H1 (cell line): ENCODE measurements around the gene AMZ1. TPM values are rescaled to one million over a fixed set of nuclear protein-coding genes. Genes with fewer than 3 reads are reported as not detected.
A peak's percentile ranks its signal among the peaks of the same experiment; 100 is the strongest.

ENCODE experiments used
- CTCF ChIA-PET: fragments of 300-600 bp; sonication (Branson Sonifier 250); formaldehyde crosslinking; loops from one replicate; lab custom pipeline; 2021; ENCODE audit not compliant: partially characterized antibody; lab: Charles Lee
- POLR2A ChIA-PET: fragments of 300-600 bp; sonication (Branson Sonifier 250); formaldehyde crosslinking; loops from one replicate; lab custom pipeline; 2021; ENCODE audit warnings: inconsistent platforms; ENCODE audit not compliant: partially characterized antibody; lab: Charles Lee
- DNase-seq, 2 experiments: peaks; one replicate each; pipeline versions ENCODE4 v3.0.0 to v3.0.0-alpha.2; 2010 to 2022; ENCODE audit warnings: low spot score in 2 of 2, low read depth in 1 of 2, mixed read lengths in 1 of 2
- FAIRE-seq: peaks from 2 replicates; lab custom pipeline; 2011; peaks lifted over from hg19 to GRCh38; lab: Jason Lieb, UNC
- H2AFZ ChIP-seq: 2 replicates; pipeline ENCODE4 v1.8.1; 2012; ENCODE audit warnings: low read length, inconsistent platforms
- H2AK5ac ChIP-seq: 2 replicates; pipeline ENCODE4 v1.6.1; 2013; ENCODE audit warnings: low read depth, low read length
- H2BK120ac ChIP-seq: replicated peaks from 2 replicates; pipeline ENCODE3; 2013; ENCODE audit warnings: low read depth, low read length, inconsistent platforms
- H2BK12ac ChIP-seq: 2 replicates; pipeline ENCODE4 v1.6.1; 2013; ENCODE audit warnings: low read depth, low read length
- H2BK15ac ChIP-seq: 2 replicates; pipeline ENCODE4 v1.6.1; 2013; ENCODE audit warnings: low read length
- H2BK20ac ChIP-seq: 2 replicates; pipeline ENCODE4 v1.6.1; 2013; ENCODE audit warnings: low read length
- H2BK5ac ChIP-seq: 2 replicates; pipeline ENCODE4 v1.6.1; 2013; ENCODE audit warnings: low read depth, low read length
- H3K14ac ChIP-seq: 2 replicates; pipeline ENCODE4 v1.6.1; 2013; ENCODE audit warnings: inconsistent platforms; ENCODE audit not compliant: insufficient read length
- H3K18ac ChIP-seq: 2 replicates; pipeline ENCODE4 v1.6.1; 2013; ENCODE audit warnings: low read length; ENCODE audit errors: extremely low read depth
- H3K23ac ChIP-seq: 2 replicates; pipeline ENCODE4 v1.6.1; 2013; ENCODE audit warnings: inconsistent platforms; ENCODE audit not compliant: insufficient read length
- H3K23me2 ChIP-seq: 2 replicates; pipeline ENCODE4 v1.6.1; 2013; ENCODE audit warnings: low read depth, low read length
- H3K27ac ChIP-seq: 2 replicates; pipeline ENCODE4 v1.6.1; 2011; ENCODE audit warnings: low read depth, low read length, inconsistent platforms
- H3K27me3 ChIP-seq, 4 experiments: replicated peaks in 1 of 4; 1 replicate in 1 of 4; 2 replicates in 3 of 4; pipeline versions ENCODE4 v1.6.1 to v1.8.1; 2011 to 2013; ENCODE audit warnings: low read length in 3 of 4, mild to moderate bottlenecking in 3 of 4, inconsistent platforms in 2 of 4, mixed read lengths in 2 of 4, moderate library complexity in 1 of 4; ENCODE audit not compliant: control insufficient read depth in 3 of 4, insufficient read depth in 3 of 4; ENCODE audit errors: extremely low read depth in 1 of 4
- H3K36me3 ChIP-seq, 4 experiments: 2 replicates each; pipeline versions ENCODE4 v1.6.1 to v1.8.1; 2011 to 2013; ENCODE audit warnings: mild to moderate bottlenecking in 4 of 4, low read length in 3 of 4, moderate library complexity in 2 of 4, control low read depth in 1 of 4, inconsistent platforms in 1 of 4; ENCODE audit not compliant: insufficient read depth in 4 of 4, control insufficient read depth in 2 of 4
- H3K4ac ChIP-seq: replicated peaks from 2 replicates; pipeline ENCODE3; 2013; ENCODE audit warnings: low read length, low read depth, mixed read lengths, inconsistent platforms; ENCODE audit not compliant: insufficient read length
- H3K4me1 ChIP-seq, 4 experiments: replicated peaks in 1 of 4; 1 replicate in 1 of 4; 2 replicates in 3 of 4; pipeline versions ENCODE4 v1.6.1 to v1.8.1; 2011 to 2013; ENCODE audit warnings: low read length in 3 of 4, inconsistent platforms in 2 of 4, mixed read lengths in 1 of 4; ENCODE audit not compliant: insufficient read depth in 4 of 4, control insufficient read depth in 3 of 4
- H3K4me2 ChIP-seq, 2 experiments: 2 replicates each; pipeline versions ENCODE4 v1.6.1 to v1.8.1; 2011 to 2013; ENCODE audit warnings: low read depth in 2 of 2, low read length in 2 of 2, control low read depth in 1 of 2, inconsistent platforms in 1 of 2, mild to moderate bottlenecking in 1 of 2; ENCODE audit not compliant: insufficient read depth in 1 of 2
- H3K4me3 ChIP-seq, 4 experiments: fragments of 200-600, 300-600 bp in 1 of 4; sonication (generic), shearing (Covaris generic), sonication (Bioruptor Twin) in 1 of 4; 2 replicates each; pipeline versions ENCODE4 v1.5.1 to v1.8.1; 2011 to 2016; ENCODE audit warnings: low read length in 4 of 4, low read depth in 3 of 4, control low read depth in 2 of 4, inconsistent platforms in 2 of 4, mild to moderate bottlenecking in 2 of 4, mixed read lengths in 1 of 4, moderate library complexity in 1 of 4; ENCODE audit not compliant: insufficient read depth in 2 of 4; ENCODE audit errors: extremely low read depth in 1 of 4
- H3K56ac ChIP-seq: replicated peaks from 2 replicates; pipeline ENCODE3; 2013; ENCODE audit warnings: low read depth, mild to moderate bottlenecking, mixed read lengths, low read length, inconsistent platforms; ENCODE audit not compliant: insufficient read length
- H3K79me1 ChIP-seq: 2 replicates; pipeline ENCODE4 v1.6.1; 2013; ENCODE audit warnings: low read depth, low read length, control low read depth
- H3K79me2 ChIP-seq, 2 experiments: 2 replicates each; pipeline versions ENCODE4 v1.6.1 to v1.8.1; 2012 to 2013; ENCODE audit warnings: low read length in 2 of 2, mild to moderate bottlenecking in 2 of 2, inconsistent platforms in 1 of 2; ENCODE audit not compliant: insufficient read depth in 2 of 2, control insufficient read depth in 1 of 2
- H3K9ac ChIP-seq, 4 experiments: replicated peaks in 1 of 4; 1 replicate in 1 of 4; 2 replicates in 3 of 4; pipeline versions ENCODE4 v1.6.1 to v1.8.1; 2011 to 2013; ENCODE audit warnings: low read depth in 3 of 4, low read length in 3 of 4, control low read depth in 2 of 4, mild to moderate bottlenecking in 2 of 4, moderate library complexity in 2 of 4, inconsistent platforms in 1 of 4; ENCODE audit errors: extremely low read depth in 1 of 4
- H3K9me3 ChIP-seq, 2 experiments: 2 replicates each; pipeline versions ENCODE4 v1.6.1 to v1.8.1; 2012 to 2013; ENCODE audit warnings: mild to moderate bottlenecking in 2 of 2, moderate library complexity in 2 of 2, control low read depth in 1 of 2, inconsistent platforms in 1 of 2, low read depth in 1 of 2, low read length in 1 of 2, mixed read lengths in 1 of 2; ENCODE audit not compliant: insufficient read depth in 2 of 2
- H4K20me1 ChIP-seq, 2 experiments: replicated peaks in 1 of 2; 2 replicates each; pipeline versions ENCODE3 to v1.8.1; 2011 to 2013; ENCODE audit warnings: inconsistent platforms in 2 of 2, low read length in 2 of 2, mild to moderate bottlenecking in 1 of 2; ENCODE audit not compliant: insufficient read depth in 2 of 2, control insufficient read depth in 1 of 2
- H4K5ac ChIP-seq: 2 replicates; pipeline ENCODE4 v1.6.1; 2013; ENCODE audit warnings: low read length, low read depth, mixed read lengths, inconsistent platforms; ENCODE audit not compliant: insufficient read length
- H4K8ac ChIP-seq: 2 replicates; pipeline ENCODE4 v1.8.0; 2013; ENCODE audit warnings: mild to moderate bottlenecking, moderate library complexity, low read length, inconsistent platforms; ENCODE audit not compliant: insufficient read depth; ENCODE audit errors: extremely low read depth
- H4K91ac ChIP-seq: replicated peaks from 2 replicates; pipeline ENCODE3; 2013; ENCODE audit warnings: low read length, mixed read lengths, inconsistent platforms; ENCODE audit not compliant: insufficient read length
- HDAC6 ChIP-seq: IDR thresholded peaks from one replicate; pipeline ENCODE4 v1.7.1; 2012; ENCODE audit warnings: low read depth, mild to moderate bottlenecking, inconsistent platforms, low read length, moderate library complexity
- KDM1A ChIP-seq: fragments of 200-600, 300-600 bp; sonication (generic); IDR thresholded peaks from 2 replicates; pipeline ENCODE4 v1.7.1; 2016; ENCODE audit warnings: mild to moderate bottlenecking, low read length, borderline replicate concordance
- RAD21 ChIP-seq, 2 experiments: IDR thresholded peaks in 1 of 2; conservative IDR thresholded peaks in 1 of 2; 2 replicates each; pipeline ENCODE4 v1.6.1; 2011; ENCODE audit warnings: low read depth in 2 of 2, low read length in 2 of 2, improper control_type of control experiment in 1 of 2, inconsistent platforms in 1 of 2, mild to moderate bottlenecking in 1 of 2, moderate library complexity in 1 of 2
- RFX5 ChIP-seq: IDR thresholded peaks from 2 replicates; pipeline ENCODE4 v1.6.1; 2011; ENCODE audit warnings: low read depth, low read length, improper control_type of control experiment, borderline replicate concordance
- WGBS, 2 experiments: shearing (Covaris generic) in 1 of 2; methylation state at CpG; one replicate each; pipeline versions ENCODE4 v1.1.6 to v1.1.7; 2013 to 2015; ENCODE audit warnings: low lambda C conversion rate in 2 of 2, mixed read lengths in 2 of 2, inconsistent platforms in 1 of 2, low coverage in 1 of 2, missing lambda C conversion rate in 1 of 2; ENCODE audit not compliant: insufficient replicate concordance in 2 of 2, insufficient coverage in 1 of 2, insufficient read length in 1 of 2; ENCODE audit errors: extremely low coverage in 1 of 2, missing lambda C conversion rate in 1 of 2; 5-methylcytosine and 5-hydroxymethylcytosine counted together
- polyA plus RNA-seq, 7 experiments: library from polyadenylated mRNA; depleted of rRNA in 3 of 7; stranded (reverse) in 5 of 7; unstranded in 2 of 7; fragments of >200 nt in 5 of 7; fragments of 200-250 nt in 2 of 7; gene quantifications; 1 replicate in 5 of 7; 2 replicates in 1 of 7; 4 replicates in 1 of 7; pipeline versions ENCODE4 v1.2.1 to v1.2.3, GENCODE V29; 2011 to 2013; ENCODE audit warnings: missing spikeins in 2 of 7, mixed read lengths in 2 of 7
- total RNA-seq: library from RNA; stranded (reverse); fragmentation: NEBNext Ultra II Directional; extraction: Animal tissue kit (Norgen Biotek cat#: 25700); gene quantifications from 2 replicates; pipeline ENCODE4 v1.2.1, GENCODE V29; 2021

Gene AMZ1
- total and polyA plus RNA-seq, 2 of the 8 experiments (the other 6 are each of a cell fraction or from before 2014, with no cell fraction given): 0.59 to 1.4 TPM

DNA sequence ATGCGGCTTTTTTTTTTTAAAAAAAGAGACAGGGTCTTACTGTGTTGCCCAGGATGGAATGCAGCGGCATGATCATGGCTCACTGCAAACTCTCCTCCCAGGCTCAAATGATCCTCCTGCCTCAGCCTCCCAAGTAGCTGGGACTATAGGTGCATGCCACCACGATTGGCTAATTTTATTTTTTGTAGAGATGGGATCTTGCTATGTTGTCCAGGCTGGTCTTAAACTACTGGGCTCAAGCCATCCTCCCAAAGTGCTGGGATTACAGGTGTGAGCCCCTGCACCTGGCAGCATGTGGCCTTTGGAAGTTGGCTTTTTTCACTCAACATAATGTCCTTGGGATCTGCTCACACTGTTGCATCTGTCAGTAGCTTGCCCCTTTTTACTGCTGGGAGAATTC is 65.1 kb downstream of the AMZ1 start:
- POLR2A ChIA-PET: no interaction called here
- H3K27ac ChIP-seq: no peak overlapping the region
- H3K79me2 ChIP-seq: peaks cover 2 to 70% of the 10 kb centered on the region in 2 experiments; a peak in 3 of 4 replicates

More for the DNA sequence above, 65.1 kb downstream of the AMZ1 start:
- no peak overlapping the region for H2BK15ac ChIP-seq
- no peak for TF ChIP-seq HDAC6
- no peak for TF ChIP-seq RAD21 (IDR thresholded peaks at IDR 0.05 in 1 of 2, conservative IDR thresholded peaks at IDR 0.05 in 1 of 2; ENCODE audit: low read depth in 2 of 2, low read length in 2 of 2)
- TF ChIP-seq KDM1A: peak; percentile 68; the same call in 1 of the 2 replicates
- no peak for TF ChIP-seq RFX5
- no peaks in the 10 kb centered on the region; a peak in 1 of 8 replicates for H3K36me3 ChIP-seq
- H2AK5ac ChIP-seq: no peak overlapping the region
- H3K23ac ChIP-seq: no peak overlapping the region
- H4K8ac ChIP-seq: no peak overlapping the region
- peaks cover 6% of the 10 kb centered on the region; the same call in 1 of the 2 replicates for H3K79me1 ChIP-seq
- H2BK20ac ChIP-seq: no peak overlapping the region
- no peak overlapping the region for H3K4me3 ChIP-seq
- no peak overlapping the region for H3K18ac ChIP-seq
- no peak overlapping the region for H2AFZ ChIP-seq
- H3K56ac ChIP-seq: no peak overlapping the region
- H3K23me2 ChIP-seq: no peaks in the 10 kb centered on the region; the same call in 1 of the 2 replicates
- no peak overlapping the region for H3K4ac ChIP-seq
- peaks cover 0 to under 1% (median 0%) of the 10 kb centered on the region in 4 experiments; a peak in 3 of 7 replicates for H3K4me1 ChIP-seq
- WGBS, 2 experiments: 77% methylated on average over 3 of the region's 3 CpGs; no CpG with 5 or more reads in 1 of the 2 experiments
- DNase-seq (no peak), FAIRE-seq (no peak)
- no peak overlapping the region for H4K5ac ChIP-seq
- H4K20me1 ChIP-seq: peaks cover 0 to 2% of the 10 kb centered on the region in 2 experiments
- no peak overlapping the region for H3K14ac ChIP-seq
- no peak overlapping the region for H3K4me2 ChIP-seq
- no peak overlapping the region for H2BK5ac ChIP-seq
- no peak overlapping the region for H3K9ac ChIP-seq
- no peaks in the 10 kb centered on the region for H3K27me3 ChIP-seq
- CTCF ChIA-PET: interaction anchor here (0.6 to 2.1 kb wide), 3 partner anchors 10 to 51 kb away, joined by 3 to 10 read pairs (median 3); no protein-coding TSS in a partner anchor
- no peak overlapping the region for H2BK12ac ChIP-seq
- no peaks in the 10 kb centered on the region for H3K9me3 ChIP-seq
- no peak overlapping the region for H2BK120ac ChIP-seq
- no peak overlapping the region for H4K91ac ChIP-seq
